Naive thymus-derived CD8-positive, alpha-beta T cell (primary cell): ENCODE results near the gene SLC9A5. TPM values are rescaled to one million over a fixed set of nuclear protein-coding genes. Genes with fewer than 3 reads are reported as not detected.

Experiments
- ATAC-seq, 2 donors: fragments of 150-1000 bp; cut with Tn5 transposase in 1 of 2; sonication (Bioruptor Pico), chemical (Tn5 transposase) in 1 of 2; 1 replicate in 1 of 2; 2 replicates in 1 of 2; pipeline ENCODE4 v1.10.0; 2021; ENCODE audit warnings: mild to moderate bottlenecking in 2 of 2, moderate library complexity in 2 of 2
- POLR2A ChIA-PET: fragments of 350-600 bp; sonication (Branson Sonifier 250); formaldehyde crosslinking; loops from one replicate; lab custom pipeline; 2021; ENCODE audit warnings: antibody characterized with exemption; lab: Charles Lee
- DNase-seq, 10 donors: peaks; one replicate each; pipeline versions ENCODE4 v3.0.0 to v3.0.0-alpha.2; 2020 to 2022
- H3K27ac Mint-ChIP-seq, 10 donors: one replicate each; pipeline ENCODE4 v1.8.0; 2020 to 2022; ENCODE audit warnings: mild to moderate bottlenecking in 10 of 10, mixed read lengths in 10 of 10, moderate library complexity in 4 of 10, inconsistent platforms in 1 of 10
- H3K27me3 Mint-ChIP-seq, 5 donors: one replicate each; pipeline ENCODE4 v1.8.0; 2021 to 2022; ENCODE audit warnings: mixed read lengths in 5 of 5
- H3K36me3 Mint-ChIP-seq, 3 donors: one replicate each; pipeline ENCODE4 v1.8.0; 2020 to 2022; ENCODE audit warnings: mixed read lengths in 3 of 3, mild to moderate bottlenecking in 2 of 3, inconsistent platforms in 1 of 3
- H3K4me1 Mint-ChIP-seq, 4 donors: one replicate each; pipeline ENCODE4 v1.8.0; 2021 to 2022; ENCODE audit warnings: mixed read lengths in 4 of 4
- H3K4me3 Mint-ChIP-seq, 10 donors: one replicate each; pipeline ENCODE4 v1.8.0; 2020 to 2022; ENCODE audit warnings: mild to moderate bottlenecking in 10 of 10, mixed read lengths in 10 of 10, moderate library complexity in 6 of 10, inconsistent platforms in 1 of 10
- H3K9me3 Mint-ChIP-seq, 9 donors: one replicate each; pipeline ENCODE4 v1.8.0; 2020 to 2022; ENCODE audit warnings: mixed read lengths in 9 of 9, mild to moderate bottlenecking in 3 of 9, inconsistent platforms in 1 of 9, moderate library complexity in 1 of 9
- polyA plus RNA-seq, 3 donors: library from polyadenylated mRNA; unstranded; fragments of 300-500 nt; fragmentation: Illumina TruSeq; gene quantifications; one replicate each; pipeline ENCODE4 v1.2.3, GENCODE V29; 2021
- total RNA-seq, 8 experiments: library from RNA in 2 of 8; stranded (reverse) in 2 of 8; gene quantifications; one replicate each; pipeline ENCODE4 v1.2.3 and lab custom pipeline; 2021 to 2026

SLC9A5 gene
- total RNA-seq (1 to 10 TPM; 1.6 to 2.7 TPM), polyA plus RNA-seq (under 1 TPM; 0.04 to 0.20 (median 0.19) TPM), total RNA-seq (lab: John Stamatoyannopoulos, UW) (3.0 to 7.9 (median 3.8) reads per million in 6 experiments)

- peaks cover 0 to 11% (median 0%) of the 10 kb centered on the region in 5 donors for H3K27me3 Mint-ChIP-seq
- peak within 1 kb of the TSS; percentile 87 to 98 (median 90) for H3K4me3 Mint-ChIP-seq
- ATAC-seq (peak in 1 of 2 donors; percentile 7), DNase-seq (peak in 3 of 10 donors; percentile 21 to 40 (median 31))
- no peaks in the 10 kb centered on the region for H3K9me3 Mint-ChIP-seq
- no peaks in the 10 kb centered on the region for H3K36me3 Mint-ChIP-seq
- POLR2A ChIA-PET, result interaction anchor here (1.2 to 5.7 kb wide), 2 partner anchors 19 to 64 kb away, joined by 3 to 99 read pairs; partner anchors contain the start of gene TMEM208
- peaks cover 30 to 51% (median 46%) of the 10 kb centered on the region in 4 donors for H3K4me1 Mint-ChIP-seq
- peak within 1 kb of the TSS; percentile 22 to 94 (median 87) for H3K27ac Mint-ChIP-seq
These were observed at the start of gene SLC9A5 for GRCh38 chr16:67248401-67249177. Gene SLC9A5 (plus strand): TSS chr16:67248979. CDS start chr16:67249015, 36 bp downstream.

DNA sequence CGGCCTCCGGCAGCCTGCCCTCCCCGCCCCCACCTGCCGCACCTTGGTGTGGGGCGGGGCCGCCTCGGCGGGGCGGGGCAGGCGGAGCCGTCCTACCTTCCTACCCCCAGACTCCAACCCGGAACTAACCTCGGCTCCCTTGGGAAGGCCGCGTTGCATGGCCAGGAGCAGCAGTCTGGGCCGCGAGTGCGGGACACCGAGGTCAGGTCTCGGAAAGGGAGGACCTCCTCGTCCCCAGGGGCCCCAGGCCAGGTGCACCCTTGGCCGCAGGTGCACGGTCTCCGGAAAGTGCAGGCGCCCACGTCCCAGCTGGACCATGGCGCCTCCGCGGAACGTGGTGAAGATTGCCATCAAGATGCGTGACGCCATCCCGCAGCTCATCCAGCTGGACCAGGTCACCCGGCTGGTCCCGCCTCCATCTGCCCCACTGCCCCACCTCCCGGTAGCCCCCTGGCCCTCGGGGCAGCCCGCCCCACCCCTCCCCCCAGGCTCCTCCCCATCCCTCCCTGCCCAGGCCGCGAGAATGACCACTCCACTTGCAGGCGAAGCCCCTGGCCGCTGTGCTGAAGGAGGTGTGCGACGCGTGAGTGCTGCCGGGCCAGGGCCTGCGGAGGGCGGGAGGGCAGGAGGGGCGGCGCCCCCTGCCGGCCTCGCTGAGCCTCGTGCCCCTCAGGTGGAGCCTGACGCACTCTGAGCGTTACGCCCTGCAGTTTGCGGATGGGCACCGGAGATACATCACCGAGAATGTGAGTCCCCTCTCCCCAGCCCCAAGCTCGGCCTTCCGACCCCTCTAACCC, 49.6 kb upstream of the SLC9A5 start, which contains the start of gene ELMO3:
Gene ELMO3 (plus strand): TSS at position 121 of the 797 bp plus-strand sequence. CDS start 196 bp downstream, at position 317.
- Mint-ChIP-seq H3K27me3 (no peaks in the 10 kb centered on the region), H3K9me3 (no peaks in the 10 kb centered on the region), H3K4me3 (no peak within 1 kb of the TSS), H3K36me3 (peaks cover 0 to 53% (median 8%) of the 10 kb centered on the region in 3 donors), H3K4me1 (peaks cover 9 to 34% (median 19%) of the 10 kb centered on the region in 4 donors), H3K27ac (peak within 1 kb of the TSS in 6 of 10 donors; percentile 15 to 66 (median 46))
- POLR2A ChIA-PET, result no interaction called here
- ATAC-seq (no peak), DNase-seq (peak in 1 of 10 donors; percentile 63)

- H3K27me3 Mint-ChIP-seq, result no peaks in the 10 kb centered on the region
- POLR2A ChIA-PET, result no interaction called here
- peaks cover 9 to 28% (median 15%) of the 10 kb centered on the region in 4 donors for H3K4me1 Mint-ChIP-seq
- peak in 1 of 10 donors; percentile 57 for DNase-seq
- H3K27ac Mint-ChIP-seq, result no peak overlapping the region
- peaks cover 0 to 52% (median 8%) of the 10 kb centered on the region in 3 donors for H3K36me3 Mint-ChIP-seq
- H3K4me3 Mint-ChIP-seq, result no peak overlapping the region
- H3K9me3 Mint-ChIP-seq, result no peaks in the 10 kb centered on the region
- no peak for ATAC-seq
These were observed 49.0 kb upstream of the SLC9A5 start for GRCh38 chr16:67199808-67200198.

- no peaks in the 10 kb centered on the region for H3K9me3 Mint-ChIP-seq
- DNase-seq (no peak), ATAC-seq (no peak)
- peaks cover 0 to 45% (median 8%) of the 10 kb centered on the region in 3 donors for H3K36me3 Mint-ChIP-seq
- H3K27ac Mint-ChIP-seq, result peak overlapping the region in 1 of 10 donors; percentile 52
- H3K4me1 Mint-ChIP-seq, result peaks cover 9 to 25% (median 12%) of the 10 kb centered on the region in 4 donors
- no peaks in the 10 kb centered on the region for H3K27me3 Mint-ChIP-seq
- no peak overlapping the region for H3K4me3 Mint-ChIP-seq
- POLR2A ChIA-PET, result no interaction called here
These were observed 48.3 kb upstream of the SLC9A5 start for GRCh38 chr16:67200491-67200890.

GRCh38 chr16:67201411-67202345, 47.1 kb upstream of the SLC9A5 start:
- DNase-seq (no peak), ATAC-seq (no peak)
- POLR2A ChIA-PET, result interaction anchor here (0.7 to 1.1 kb wide), 3 partner anchors 10 to 1649 kb away, joined by 3 to 4 read pairs (median 3); partner anchors contain the start of gene TMEM208
- Mint-ChIP-seq H3K27me3 (no peaks in the 10 kb centered on the region), H3K9me3 (no peaks in the 10 kb centered on the region), H3K4me1 (peaks cover 2 to 13% (median 4%) of the 10 kb centered on the region in 4 donors), H3K4me3 (no peak overlapping the region), H3K27ac (no peak overlapping the region), H3K36me3 (peaks cover 0 to 35% (median 3%) of the 10 kb centered on the region in 3 donors)

GRCh38 chr16:67202426-67202825, 46.4 kb upstream of the SLC9A5 start:
- no peaks in the 10 kb centered on the region for H3K9me3 Mint-ChIP-seq
- H3K36me3 Mint-ChIP-seq, result peaks cover 0 to 28% (median 0%) of the 10 kb centered on the region in 3 donors
- peaks cover 0 to 8% (median under 1%) of the 10 kb centered on the region in 4 donors for H3K4me1 Mint-ChIP-seq
- POLR2A ChIA-PET, result interaction anchor here (0.9 kb wide), 1 partner anchor 24 kb away, joined by 3 read pairs; the partner anchor contains the start of gene TMEM208
- H3K27me3 Mint-ChIP-seq, result no peaks in the 10 kb centered on the region
- H3K27ac Mint-ChIP-seq, result no peak overlapping the region
- ATAC-seq (no peak), DNase-seq (no peak)
- H3K4me3 Mint-ChIP-seq, result no peak overlapping the region

GRCh38 chr16:67202956-67203493, 45.8 kb upstream of the SLC9A5 start:
- Mint-ChIP-seq H3K9me3 (no peaks in the 10 kb centered on the region), H3K4me3 (no peak overlapping the region), H3K4me1 (peaks cover 0 to 6% (median under 1%) of the 10 kb centered on the region in 4 donors), H3K27me3 (no peaks in the 10 kb centered on the region), H3K27ac (no peak overlapping the region), H3K36me3 (peaks cover 0 to 22% (median 0%) of the 10 kb centered on the region in 3 donors)
- POLR2A ChIA-PET, result interaction anchor here (0.9 kb wide), 1 partner anchor 24 kb away, joined by 3 read pairs; the partner anchor contains the start of gene TMEM208
- DNase-seq (peak in 1 of 10 donors; percentile 52), ATAC-seq (no peak)

- ATAC-seq, result no peak
- peak overlapping the region in 2 of 10 donors; percentile 4 to 31 for H3K27ac Mint-ChIP-seq
These were observed 44.7 kb upstream of the SLC9A5 start for GRCh38 chr16:67204076-67204475.

DNA sequence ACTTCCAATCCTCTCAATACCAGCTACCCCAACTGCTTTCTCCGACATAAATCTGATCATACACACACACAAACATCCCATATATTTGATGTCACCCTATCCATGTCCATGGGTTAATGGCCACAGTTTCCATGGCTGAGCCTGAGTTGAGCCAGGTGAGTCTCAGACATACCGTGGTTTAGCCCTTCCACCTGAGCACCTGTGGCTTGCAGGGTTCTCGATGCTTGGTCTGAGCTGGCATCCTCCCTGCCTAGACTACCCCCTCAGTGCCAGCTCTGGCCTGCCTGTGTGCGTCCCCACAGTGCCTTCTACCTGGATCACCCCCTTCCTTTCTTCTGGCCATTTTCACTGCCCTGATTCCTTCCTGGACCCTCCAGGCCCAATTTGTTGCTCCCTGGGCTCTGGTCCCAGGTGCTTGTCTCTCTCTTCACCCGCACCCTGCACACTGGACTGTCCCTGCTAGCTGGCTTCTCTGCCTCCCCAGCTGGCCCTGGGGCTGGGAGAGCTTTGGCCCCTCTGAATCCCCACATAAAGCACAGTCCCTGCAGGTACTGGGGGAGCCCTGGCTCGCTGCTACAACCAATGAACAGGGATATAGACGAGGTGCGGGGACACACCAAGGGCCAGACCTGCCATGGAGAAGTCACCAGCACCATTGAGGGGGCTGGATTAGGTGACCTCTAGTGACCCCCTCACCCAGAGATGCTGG, 42.5 kb upstream of the SLC9A5 start:
- DNase-seq, result no peak
- peaks cover 0 to 5% (median 0%) of the 10 kb centered on the region in 3 donors for H3K36me3 Mint-ChIP-seq
- H3K4me1 Mint-ChIP-seq, result peaks cover 0 to 3% (median under 1%) of the 10 kb centered on the region in 4 donors

More at GRCh38 chr16:67204076-67204475, 44.7 kb upstream of the SLC9A5 start:
- H3K4me1 Mint-ChIP-seq, result peaks cover 0 to 2% (median under 1%) of the 10 kb centered on the region in 4 donors
- POLR2A ChIA-PET, result interaction anchor here (0.7 kb wide), 1 partner anchor 12 kb away, joined by 3 read pairs; no protein-coding TSS in a partner anchor
- DNase-seq, result no peak
- H3K9me3 Mint-ChIP-seq, result no peaks in the 10 kb centered on the region
- H3K27me3 Mint-ChIP-seq, result no peaks in the 10 kb centered on the region
- peaks cover 0 to 16% (median 0%) of the 10 kb centered on the region in 3 donors for H3K36me3 Mint-ChIP-seq
- no peak overlapping the region for H3K4me3 Mint-ChIP-seq

GRCh38 chr16:67206838-67207248, 41.9 kb upstream of the SLC9A5 start:
- peaks cover 0 to 4% (median 0%) of the 10 kb centered on the region in 3 donors for H3K36me3 Mint-ChIP-seq
- H3K4me3 Mint-ChIP-seq, result no peak overlapping the region
- H3K27me3 Mint-ChIP-seq, result no peaks in the 10 kb centered on the region
- H3K4me1 Mint-ChIP-seq, result peaks cover 0 to 3% (median under 1%) of the 10 kb centered on the region in 4 donors
- DNase-seq, result no peak
- H3K9me3 Mint-ChIP-seq, result no peaks in the 10 kb centered on the region
- POLR2A ChIA-PET, result interaction anchor here (0.5 to 2.6 kb wide), 3 partner anchors 9 to 101 kb away, joined by 3 to 10 read pairs (median 3); no protein-coding TSS in a partner anchor
- peak overlapping the region in 1 of 10 donors; percentile 63 for H3K27ac Mint-ChIP-seq
- no peak for ATAC-seq

More for the DNA sequence above, 42.5 kb upstream of the SLC9A5 start:
- Mint-ChIP-seq H3K9me3 (no peaks in the 10 kb centered on the region), H3K27ac (peak overlapping the region in 5 of 10 donors; percentile 23 to 74 (median 64)), H3K27me3 (no peaks in the 10 kb centered on the region), H3K4me3 (peak overlapping the region in 1 of 10 donors; percentile 29)
- ATAC-seq, result no peak
- POLR2A ChIA-PET, result interaction anchor here (0.5 to 2.6 kb wide), 3 partner anchors 9 to 101 kb away, joined by 3 to 10 read pairs (median 3); no protein-coding TSS in a partner anchor
